WTC11 (cell line): Measurements from ENCODE around the gene PTPRB. TPM values are rescaled to one million over a fixed set of nuclear protein-coding genes. Genes with fewer than 3 reads are reported as not detected.

Experiments
- ATAC-seq: fragments of 200-7000 bp; cut with Tn5 transposase; 2 replicates; pipeline ENCODE4 v1.10.0; 2021; ENCODE audit warnings: mild to moderate bottlenecking, moderate library complexity
- CTCF ChIA-PET: fragments of 300-600 bp; sonication (Branson Sonifier 250); formaldehyde crosslinking; loops from one replicate; lab custom pipeline; 2021; ENCODE audit warnings: antibody characterized with exemption; lab: Charles Lee
- POLR2A ChIA-PET: fragments of 350-600 bp; sonication (Branson Sonifier 250); formaldehyde crosslinking; loops from one replicate; lab custom pipeline; 2021; ENCODE audit warnings: antibody characterized with exemption; lab: Charles Lee
- DNase-seq: peaks from one replicate; pipeline ENCODE4 v3.0.0; 2021; ENCODE audit warnings: low spot score
- H3K27ac Mint-ChIP-seq: 2 replicates; pipeline ENCODE4 v1.8.0; 2021; ENCODE audit warnings: mixed read lengths
- H3K27me3 Mint-ChIP-seq: 2 replicates; pipeline ENCODE4 v1.8.0; 2021; ENCODE audit warnings: low read depth, mild to moderate bottlenecking, moderate library complexity, mixed read lengths
- H3K36me3 Mint-ChIP-seq: 2 replicates; pipeline ENCODE4 v1.8.0; 2021; ENCODE audit warnings: mixed read lengths
- H3K4me1 Mint-ChIP-seq: 2 replicates; pipeline ENCODE4 v1.8.0; 2022; ENCODE audit warnings: mixed read lengths
- H3K4me3 Mint-ChIP-seq: 2 replicates; pipeline ENCODE4 v1.8.0; 2021; ENCODE audit warnings: mild to moderate bottlenecking, moderate library complexity, mixed read lengths
- H3K9me3 Mint-ChIP-seq: 2 replicates; pipeline ENCODE4 v1.8.0; 2021; ENCODE audit warnings: mixed read lengths
- AR ChIP-seq: fragments of 250-450 bp; sonication (Bioruptor Pico); IDR thresholded peaks from 2 replicates; pipeline ENCODE4 v1.9.0; 2021; ENCODE audit warnings: mild to moderate bottlenecking
- ARID4B ChIP-seq: sonication (generic); formaldehyde crosslinking; IDR thresholded peaks from 2 replicates; pipeline ENCODE4 v1.8.0; 2023; ENCODE audit warnings: missing genetic modification reagents, mild to moderate bottlenecking, borderline replicate concordance
- ATF1 ChIP-seq: sonication (generic); formaldehyde crosslinking; IDR thresholded peaks from 2 replicates; pipeline ENCODE4 v1.8.1; 2023; ENCODE audit warnings: mild to moderate bottlenecking, moderate library complexity, missing genetic modification reagents
- E2F1 ChIP-seq: sonication (generic); formaldehyde crosslinking; IDR thresholded peaks from 2 replicates; pipeline ENCODE4 v1.8.0; 2022; ENCODE audit warnings: mild to moderate bottlenecking, missing genetic modification reagents
- ELF4 ChIP-seq: sonication (generic); formaldehyde crosslinking; IDR thresholded peaks from 2 replicates; pipeline ENCODE4 v1.8.1; 2022; ENCODE audit warnings: low read depth, mild to moderate bottlenecking, moderate library complexity, missing genetic modification reagents
- GABPB1 ChIP-seq: sonication (generic); formaldehyde crosslinking; IDR thresholded peaks from 2 replicates; pipeline ENCODE4 v1.8.1; 2023; ENCODE audit warnings: mild to moderate bottlenecking, missing genetic modification reagents
- HMGXB4 ChIP-seq: sonication (generic); formaldehyde crosslinking; IDR thresholded peaks from 2 replicates; pipeline ENCODE4 v1.8.1; 2023; ENCODE audit warnings: mild to moderate bottlenecking, moderate library complexity, missing genetic modification reagents
- MAX ChIP-seq: sonication (generic); formaldehyde crosslinking; IDR thresholded peaks from 2 replicates; pipeline ENCODE4 v1.8.0; 2022; ENCODE audit warnings: mild to moderate bottlenecking, missing genetic modification reagents
- MLX ChIP-seq: sonication (generic); formaldehyde crosslinking; IDR thresholded peaks from 2 replicates; pipeline ENCODE4 v1.8.1; 2023; ENCODE audit warnings: mild to moderate bottlenecking, missing genetic modification reagents, moderate library complexity
- SMAD3 ChIP-seq: sonication (generic); formaldehyde crosslinking; IDR thresholded peaks from 2 replicates; pipeline ENCODE4 v1.8.0; 2022; ENCODE audit warnings: missing genetic modification reagents, mild to moderate bottlenecking, borderline replicate concordance
- USF2 ChIP-seq: sonication (generic); formaldehyde crosslinking; IDR thresholded peaks from 2 replicates; pipeline ENCODE4 v1.8.1; 2023; ENCODE audit warnings: mild to moderate bottlenecking, missing genetic modification reagents, moderate library complexity
- ZNF138 ChIP-seq: sonication (generic); formaldehyde crosslinking; conservative IDR thresholded peaks from 2 replicates; pipeline ENCODE4 v1.8.1; 2022; ENCODE audit warnings: mild to moderate bottlenecking, moderate library complexity, missing genetic modification reagents
- ZNF232 ChIP-seq: sonication (generic); formaldehyde crosslinking; IDR thresholded peaks from 2 replicates; pipeline ENCODE4 v1.8.0; 2022; ENCODE audit warnings: mild to moderate bottlenecking, missing genetic modification reagents
- total RNA-seq: library from RNA; stranded (reverse); gene quantifications from 3 replicates; pipeline ENCODE4 v1.2.3, GENCODE V29; 2021

The PTPRB gene
- total RNA-seq, 1 experiment from 2014 or later = 3.3 TPM

- TF ChIP-seq HMGXB4 (no peak), ATF1 (CRISPR knock-in tag) (no peak), E2F1 (CRISPR knock-in tag) (no peak)
- TF ChIP-seq, all 79 proteins: peak for 0
Observed at GRCh38 chr12:70686299-70686698, 49.1 kb upstream of the PTPRB start (continued).

GRCh38 chr12:70683976-70684375, 46.7 kb upstream of the PTPRB start:
- DNase-seq = no peak
- Mint-ChIP-seq H3K4me1 (peaks cover 18% of the 10 kb centered on the region), H3K4me3 (no peak overlapping the region), H3K36me3 (no peaks in the 10 kb centered on the region; the same call in 1 of the 2 replicates), H3K27ac (no peak overlapping the region), H3K27me3 (no peaks in the 10 kb centered on the region)
- no peak for TF ChIP-seq ZNF138 (CRISPR knock-in tag)
- no peak for TF ChIP-seq SMAD3 (CRISPR knock-in tag)
- no peak for TF ChIP-seq MLX (CRISPR knock-in tag)
- no peak for TF ChIP-seq ELF4 (CRISPR knock-in tag)
- no peak for TF ChIP-seq ARID4B
- no peak for TF ChIP-seq AR
- TF ChIP-seq GABPB1 (CRISPR knock-in tag) = no peak
- no peak for TF ChIP-seq ZNF232 (CRISPR knock-in tag)
- TF ChIP-seq USF2 (CRISPR knock-in tag) = no peak
- TF ChIP-seq MAX (CRISPR knock-in tag) = no peak
- TF ChIP-seq, all 79 proteins: peak for 0
- POLR2A ChIA-PET = no interaction called here
- CTCF ChIA-PET = no interaction called here
- 0 out of 2 replicates have a peak, but pooled peaks cover 3% of the 10 kb centered on the region for H3K9me3 Mint-ChIP-seq
- ATAC-seq = no peak
